GM18867 (cell line): ENCODE data around the gene TDP2.
"Not testable (repeated sequence)": the region's sequence is repeated elsewhere in the genome, so short reads cannot be mapped to it uniquely, and the experiment has no call there.

Source experiments
- ATAC-seq: cut with Tn5 transposase; IDR thresholded peaks from one replicate; pipeline ENCODE4 v1.9.1; 2021; ENCODE audit warnings: mild to moderate bottlenecking, moderate library complexity; ENCODE audit not compliant: unreplicated experiment

TDP2 gene

DNA sequence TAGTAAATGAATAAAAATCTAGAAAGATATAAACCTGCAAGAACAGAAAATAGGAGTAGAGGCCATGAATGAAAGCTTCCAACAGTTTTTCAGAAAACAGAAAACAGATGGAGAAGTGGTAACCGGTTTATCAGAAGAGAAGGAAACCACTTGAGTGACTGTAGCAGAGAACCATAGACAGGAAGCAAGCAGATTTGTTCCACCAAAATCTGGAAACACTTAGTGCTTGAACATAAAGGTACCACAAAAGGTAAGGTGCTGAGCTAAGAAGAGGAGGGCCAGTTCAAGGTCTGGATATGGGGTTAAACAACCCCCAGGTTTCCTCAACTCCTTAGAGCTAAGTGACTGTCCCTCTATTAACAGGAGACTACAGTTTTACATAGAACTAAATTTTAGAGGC, 11.5 kb downstream of the TDP2 start:
- no peak for ATAC-seq

DNA sequence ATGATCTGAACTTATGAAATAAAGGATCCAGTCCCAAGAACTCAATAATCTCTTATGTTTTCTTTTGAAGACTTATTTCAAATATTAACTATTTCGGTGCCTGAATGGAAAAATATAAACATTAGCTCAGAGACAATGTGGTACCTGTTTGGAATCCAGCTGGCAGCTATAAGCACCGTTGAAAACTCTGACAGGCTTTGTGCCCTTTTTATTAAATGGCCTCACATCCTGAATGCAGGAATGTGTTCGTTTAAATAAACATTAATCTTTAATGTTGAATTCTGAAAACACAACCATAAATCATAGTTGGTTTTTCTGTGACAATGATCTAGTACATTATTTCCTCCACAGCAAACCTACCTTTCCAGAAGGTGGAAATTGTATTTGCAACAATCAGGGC, 16.3 kb downstream of the TDP2 start:
- no peak for ATAC-seq

DNA sequence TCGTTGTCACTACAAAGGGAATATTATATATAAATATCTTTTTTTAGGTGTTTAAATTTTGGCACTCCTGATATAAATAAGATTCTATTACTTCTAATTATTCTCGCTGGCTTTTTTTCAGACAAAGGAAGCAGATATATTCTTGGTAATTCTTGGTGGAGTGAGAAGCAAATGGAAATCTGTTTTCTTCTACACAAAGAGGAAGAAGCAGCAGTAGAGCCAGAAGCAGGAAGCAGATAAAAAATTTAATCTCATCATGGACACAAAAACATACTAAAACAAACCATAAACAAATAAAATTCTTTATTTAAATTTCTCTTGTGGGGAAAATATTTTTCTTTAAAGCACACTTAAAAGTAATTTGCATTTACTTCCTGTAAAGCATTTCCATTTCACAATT, 17.0 kb downstream of the TDP2 start:
- ATAC-seq, result no peak

DNA sequence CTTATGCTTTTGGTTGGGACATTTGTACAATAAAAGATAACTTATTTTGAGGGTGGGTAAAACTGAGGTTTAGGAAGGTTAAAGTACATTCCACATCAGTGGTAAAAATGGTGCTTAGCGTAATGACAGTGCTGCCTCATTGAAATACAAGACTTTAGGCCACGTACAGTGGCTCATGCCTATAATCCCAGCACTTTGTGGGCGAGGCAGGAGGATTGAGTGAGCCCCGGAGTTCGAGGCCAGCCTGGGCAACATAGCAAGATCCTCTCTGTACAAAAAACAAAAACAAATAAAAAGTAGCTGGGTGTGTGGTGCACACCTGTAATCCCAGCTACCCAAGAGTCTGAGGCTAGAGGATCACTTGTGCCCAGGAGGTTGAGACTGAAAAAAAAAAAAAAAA, 18.4 kb downstream of the TDP2 start:
- no peak for ATAC-seq

DNA sequence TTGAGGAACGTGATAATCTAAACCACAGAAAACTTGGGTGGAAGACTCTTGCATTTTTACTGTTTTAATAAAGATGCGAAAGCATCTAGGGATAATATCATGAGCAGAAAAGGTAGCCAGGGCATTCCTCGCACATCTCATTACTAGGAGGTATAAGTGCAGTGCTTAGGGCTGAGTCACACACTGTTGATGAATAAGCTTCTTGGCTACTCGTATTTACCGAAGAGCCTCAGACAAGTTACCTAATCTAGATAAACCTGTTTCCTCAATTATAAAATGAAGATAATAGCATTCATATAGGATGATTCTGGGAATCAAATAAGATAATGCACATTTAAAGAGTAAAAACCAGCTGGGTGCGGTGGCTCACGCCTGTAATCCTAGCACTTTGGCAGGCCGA, 19.9 kb downstream of the TDP2 start:
- ATAC-seq, result no peak

DNA sequence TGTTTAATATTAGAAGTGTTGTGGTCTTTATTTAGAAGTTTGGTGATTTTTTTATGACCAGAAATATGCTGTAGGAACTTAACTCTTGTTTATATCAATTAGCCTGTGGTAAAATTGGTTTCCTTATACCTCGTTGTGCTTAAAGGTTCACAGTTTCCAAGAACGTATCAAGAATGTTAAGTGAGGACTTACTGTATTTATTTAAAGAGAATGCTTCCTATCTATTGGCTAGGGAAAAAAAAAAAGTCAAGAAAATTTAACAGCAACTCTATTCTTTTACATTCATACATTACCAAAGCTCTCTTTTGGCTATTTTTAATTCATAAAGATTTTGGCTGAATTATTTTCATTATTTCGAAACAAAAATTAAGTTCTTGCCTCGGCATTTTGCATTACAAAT, 22.3 kb downstream of the TDP2 start:
- no peak for ATAC-seq

DNA sequence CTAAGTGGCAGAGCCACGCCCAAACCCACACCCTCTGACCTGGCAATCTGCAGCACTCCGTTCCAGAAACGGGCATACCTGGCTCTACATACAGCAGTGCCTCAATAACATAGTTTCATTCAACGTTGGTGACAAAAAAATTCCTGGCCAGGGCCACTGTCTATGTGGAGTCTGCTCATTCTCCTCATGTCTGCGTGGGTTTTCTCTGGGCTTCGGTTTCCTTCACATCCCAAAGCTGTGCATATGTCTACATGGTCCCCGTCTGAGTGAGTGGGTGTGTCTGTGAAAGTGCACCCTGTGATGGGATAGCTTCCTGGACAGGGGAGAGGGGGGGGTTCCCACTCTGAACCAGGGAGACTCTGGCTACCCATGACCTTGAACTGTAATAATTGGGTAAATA, 22.8 kb downstream of the TDP2 start:
- ATAC-seq, result no peak

DNA sequence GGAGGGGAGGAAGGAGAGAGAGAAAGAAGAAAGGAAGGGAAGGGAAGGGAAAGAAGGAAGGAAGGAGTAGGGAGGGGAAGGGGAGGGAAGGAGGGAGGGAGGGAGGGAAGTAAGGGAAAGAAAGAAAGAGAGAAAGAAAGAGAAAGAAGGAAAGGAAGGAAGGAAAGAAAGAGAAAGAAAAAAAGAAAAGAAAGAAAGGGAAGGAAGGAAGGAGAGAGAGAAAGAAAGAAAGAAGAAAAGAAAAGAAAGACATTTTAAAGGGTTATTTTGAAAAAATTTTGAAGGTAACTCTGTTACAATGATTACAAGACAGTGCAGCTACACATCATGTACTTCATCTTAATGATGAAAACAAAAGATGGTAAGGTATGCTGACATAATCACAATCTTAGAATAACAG, 24.6 kb downstream of the TDP2 start:
- ATAC-seq, result no peak

DNA sequence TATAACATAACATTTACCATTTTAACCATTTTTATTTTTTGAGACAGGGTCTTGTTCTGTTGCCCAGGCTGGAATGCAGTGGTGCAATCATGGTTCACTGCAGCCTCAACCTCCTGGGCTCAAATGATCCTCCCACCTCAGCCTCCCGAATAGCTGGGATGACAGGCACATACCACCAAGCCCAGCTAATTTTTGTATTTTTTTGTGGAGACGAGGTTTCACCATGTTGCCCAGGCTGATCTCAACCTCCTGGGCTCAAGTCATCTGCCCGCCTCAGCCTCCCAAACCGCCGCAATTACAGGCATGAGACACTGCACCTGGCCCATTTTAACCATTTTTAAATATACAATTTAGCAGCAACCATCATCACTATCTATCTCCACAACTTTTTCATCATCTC, 26.1 kb downstream of the TDP2 start:
- ATAC-seq, result not testable (repeated sequence)

DNA sequence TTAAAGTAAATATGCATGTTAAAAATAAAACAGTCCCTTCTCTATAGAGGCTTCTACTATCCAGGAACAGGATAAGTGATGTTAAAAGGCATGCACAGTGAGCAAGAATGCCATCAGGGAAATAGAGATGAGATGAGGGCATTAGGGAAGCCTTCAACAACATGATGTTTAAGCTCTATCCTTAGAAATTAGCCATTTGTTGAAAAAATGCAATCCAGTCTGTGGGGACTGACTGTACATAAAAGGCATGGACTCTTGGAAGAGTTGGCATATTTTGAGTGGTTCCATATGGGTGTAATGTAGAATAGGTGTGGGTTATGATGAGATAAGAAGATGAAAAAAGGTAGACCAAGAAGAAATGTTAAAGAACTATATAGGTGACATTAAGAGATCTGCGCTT, 26.5 kb downstream of the TDP2 start:
- no peak for ATAC-seq

DNA sequence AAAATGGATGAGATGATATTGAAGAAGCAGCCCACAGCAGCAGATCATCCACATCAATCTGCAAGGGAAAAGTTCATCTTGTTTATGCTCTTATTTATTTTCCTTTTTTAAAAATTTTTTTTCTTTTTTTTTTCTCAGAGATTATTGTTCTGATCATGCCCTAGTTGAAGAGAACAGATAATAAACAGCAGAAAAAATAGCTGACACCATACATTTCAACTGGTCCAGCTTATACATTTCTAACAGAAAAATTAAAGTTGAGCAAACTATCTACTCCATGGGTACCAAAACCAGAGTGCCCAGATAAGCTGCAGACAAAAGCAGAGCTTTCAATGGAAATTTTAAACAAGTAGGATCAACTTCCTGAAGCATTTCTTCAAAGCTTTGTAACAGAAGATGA, 30.0 kb downstream of the TDP2 start:
- no peak for ATAC-seq

DNA sequence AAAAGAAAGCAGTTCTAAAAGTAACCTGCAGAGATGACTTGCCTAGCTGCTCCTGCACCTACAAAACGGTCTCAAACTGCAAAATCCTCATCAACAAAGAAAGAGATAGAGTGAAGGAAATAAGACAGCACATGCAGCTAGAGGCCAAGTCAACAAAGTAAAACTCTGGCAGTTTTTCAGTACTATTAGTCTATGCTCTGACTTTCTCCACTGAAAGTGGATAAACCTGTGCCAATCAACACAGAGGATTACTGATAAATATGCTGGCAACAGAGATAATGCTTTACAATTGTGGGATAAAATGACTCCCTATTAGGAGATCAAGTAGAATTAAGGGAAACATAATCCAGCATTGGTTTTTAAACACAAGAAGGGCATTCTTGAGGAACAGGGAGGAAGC, 34.1 kb downstream of the TDP2 start:
- ATAC-seq, result no peak

DNA sequence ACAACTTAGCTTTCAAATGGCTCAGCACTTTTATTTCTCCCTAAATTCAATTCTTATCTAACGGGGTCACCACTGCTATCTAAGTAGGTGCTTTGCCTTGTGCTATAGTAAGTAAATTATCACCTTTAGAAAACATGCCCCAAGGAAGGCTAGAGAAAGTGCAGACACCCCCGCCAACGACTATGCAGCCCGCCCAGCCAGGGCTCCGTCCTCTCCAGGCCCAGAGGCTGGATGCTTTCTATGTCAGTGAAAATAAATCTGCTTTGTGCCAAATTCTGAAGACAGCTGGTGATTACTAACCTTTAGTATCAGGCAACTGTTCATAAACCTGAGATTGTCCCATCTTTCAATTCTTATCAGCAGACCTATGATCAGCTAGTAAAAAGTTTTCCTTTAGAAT, 35.0 kb downstream of the TDP2 start:
- no peak for ATAC-seq

DNA sequence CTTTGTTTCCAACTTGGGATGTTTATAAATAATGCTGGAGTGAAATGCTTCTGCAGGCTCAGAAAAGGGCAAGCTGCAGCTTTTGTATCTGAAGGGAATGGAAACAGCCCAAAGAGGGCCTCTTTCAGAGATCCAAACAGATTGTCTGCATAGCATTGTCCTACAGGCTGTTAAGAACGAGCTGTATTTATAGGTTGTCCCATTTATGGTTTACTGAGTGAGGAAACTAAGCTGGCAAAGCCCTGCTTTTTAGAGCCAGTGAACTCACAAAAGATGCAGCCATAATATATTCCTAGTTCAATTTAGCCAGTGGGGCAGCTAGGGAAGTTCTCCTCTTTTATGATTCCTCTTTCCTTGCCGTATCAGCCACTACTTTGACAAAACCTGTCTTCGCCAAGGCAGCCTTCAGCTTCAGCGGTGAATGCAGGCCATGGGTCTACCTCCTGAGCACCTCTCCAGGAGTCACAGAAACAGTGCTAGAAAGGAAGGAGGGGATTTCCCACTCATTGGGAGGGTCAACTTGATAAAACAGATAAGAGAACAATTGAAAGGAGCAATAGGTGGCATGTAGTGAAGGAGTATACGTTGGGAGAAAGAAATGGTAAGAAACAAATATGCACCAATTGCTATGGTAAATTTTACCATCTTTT, 35.7 kb downstream of the TDP2 start:
- ATAC-seq, result no peak

DNA sequence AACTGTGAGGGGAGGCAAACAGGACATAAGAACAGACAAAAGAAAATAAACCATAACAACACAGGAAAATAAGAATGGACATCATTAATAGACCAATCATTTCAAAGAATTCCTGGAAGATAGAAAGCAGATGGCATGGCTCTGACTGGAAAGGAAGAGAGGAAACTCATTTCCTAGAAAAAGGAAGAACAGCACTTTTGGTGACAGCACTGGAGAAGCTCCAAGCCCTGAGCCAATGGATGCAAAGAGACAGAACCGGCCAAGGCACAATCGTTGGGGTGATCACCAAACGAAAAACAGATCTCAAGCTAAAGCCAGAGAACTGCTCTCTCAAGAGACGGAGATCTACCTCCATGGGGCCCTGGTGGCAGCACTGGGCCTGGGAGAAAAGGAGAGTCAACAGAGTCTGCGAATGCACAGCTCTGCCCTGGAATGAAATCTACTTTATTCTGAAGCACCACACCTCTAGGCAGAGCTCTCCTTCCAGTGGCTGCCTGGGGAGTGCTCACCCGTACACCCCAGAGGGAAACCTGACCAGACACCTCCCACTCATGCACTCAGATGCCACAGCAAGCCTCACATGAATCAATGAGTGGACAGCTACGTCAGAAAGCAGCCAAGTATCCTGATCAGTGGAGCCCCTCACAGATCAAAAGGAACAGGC, 44.9 kb downstream of the TDP2 start:
- no peak for ATAC-seq

DNA sequence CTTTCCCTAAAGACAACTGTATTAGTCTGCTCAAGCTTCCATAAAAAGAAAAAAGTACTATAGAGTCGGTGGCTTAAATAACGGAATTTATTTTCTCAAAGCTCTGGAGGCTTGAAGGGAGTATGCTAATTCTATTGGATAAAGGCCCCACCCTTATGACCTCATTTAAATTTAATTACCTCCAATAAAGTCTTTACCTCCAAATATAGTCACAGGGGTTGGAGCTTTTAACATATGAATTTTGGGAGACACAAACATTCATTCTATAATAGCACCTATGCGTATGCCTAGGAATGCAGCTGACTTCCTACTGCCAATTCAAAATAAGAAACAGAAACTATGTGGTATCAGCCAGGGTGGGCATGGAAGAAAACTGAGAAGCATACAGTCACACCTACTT, 46.1 kb downstream of the TDP2 start:
- no peak for ATAC-seq

DNA sequence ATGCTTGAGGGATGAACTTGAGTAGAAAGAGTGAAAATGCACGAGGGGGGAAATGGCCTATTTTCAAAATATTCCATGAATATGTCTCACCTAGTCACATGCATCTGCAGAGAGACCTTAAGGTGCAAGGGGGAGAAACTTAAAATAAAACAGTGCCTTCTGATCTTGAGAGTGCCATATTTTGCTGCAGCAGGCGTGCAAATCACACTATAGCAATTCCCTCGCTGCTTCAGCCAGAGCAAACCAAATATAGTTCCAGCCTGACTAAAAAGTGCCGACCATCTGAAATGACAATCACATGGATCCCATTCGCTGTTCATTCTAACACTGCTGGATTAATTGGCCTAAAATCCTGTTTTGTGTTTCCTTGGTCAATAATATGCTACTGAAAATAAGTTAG, 47.0 kb downstream of the TDP2 start:
- ATAC-seq, result no peak

DNA sequence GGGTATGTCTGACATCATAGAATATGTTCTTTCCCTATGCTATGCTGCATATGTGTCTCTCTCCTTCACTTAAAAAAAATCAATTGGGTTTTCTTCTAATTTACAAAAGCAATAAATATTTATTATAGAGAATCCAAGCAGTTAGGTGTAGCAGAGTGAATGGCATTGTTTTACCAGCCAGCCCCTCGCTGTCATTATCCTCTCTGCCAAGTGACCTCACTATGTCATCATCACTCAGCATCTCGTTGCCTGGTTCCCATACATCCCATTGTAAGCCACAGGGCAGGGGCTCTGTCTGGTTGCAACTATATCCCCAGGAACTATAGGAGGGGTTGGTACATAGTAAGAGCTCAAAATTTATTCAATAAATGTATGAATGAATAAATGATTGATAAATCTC, 52.1 kb downstream of the TDP2 start:
- no peak for ATAC-seq

DNA sequence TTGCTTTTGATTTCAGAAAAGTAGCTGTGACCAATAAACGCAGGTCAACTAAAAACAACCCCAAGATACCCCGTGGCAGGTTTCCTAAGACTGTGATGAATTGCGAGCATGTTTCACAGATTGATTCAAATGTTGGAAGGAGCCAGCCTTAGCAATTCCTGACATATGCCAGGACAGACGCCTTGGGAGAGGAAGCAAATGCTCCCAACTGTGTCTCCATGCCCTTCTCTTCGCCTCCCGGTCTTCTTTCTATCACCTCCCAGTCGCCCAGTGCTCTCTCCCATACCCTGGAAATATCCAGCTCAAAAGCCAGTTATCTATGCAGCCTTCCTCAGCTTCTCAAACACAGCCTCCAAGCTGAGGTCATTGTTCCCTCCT, 52.7 kb downstream of the TDP2 start:
- ATAC-seq, result no peak

DNA sequence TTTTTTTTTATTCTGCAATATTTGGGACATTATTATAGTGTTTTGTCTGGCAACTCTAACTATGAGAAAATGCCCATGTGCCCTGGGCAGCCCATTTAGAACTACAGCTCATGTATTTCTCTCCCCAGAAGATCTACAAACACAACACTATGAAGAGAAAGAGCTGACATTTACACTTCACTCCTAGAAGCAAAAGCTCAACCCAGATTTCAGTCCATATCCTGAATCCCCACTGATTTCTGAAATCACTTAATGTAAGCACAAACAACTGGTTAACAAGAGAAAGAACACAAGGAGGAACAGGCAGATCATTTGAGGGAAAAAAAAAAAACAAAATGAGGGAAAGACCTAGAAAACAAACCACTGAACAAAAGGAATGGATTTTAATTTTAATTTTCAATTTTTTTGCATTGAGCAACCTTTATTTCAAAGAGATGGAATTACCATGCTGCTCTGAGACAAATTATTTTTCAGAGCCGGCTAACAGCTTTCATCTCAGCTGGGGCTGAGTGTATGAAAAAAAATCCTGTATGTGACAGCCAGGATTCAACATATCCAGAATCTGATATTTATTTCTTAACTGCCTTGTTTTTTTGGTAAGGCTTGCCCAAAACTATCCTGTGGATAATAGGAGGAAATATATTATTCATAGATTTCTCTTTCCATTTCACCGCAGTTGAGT, 53.2 kb downstream of the TDP2 start:
- no peak for ATAC-seq

DNA sequence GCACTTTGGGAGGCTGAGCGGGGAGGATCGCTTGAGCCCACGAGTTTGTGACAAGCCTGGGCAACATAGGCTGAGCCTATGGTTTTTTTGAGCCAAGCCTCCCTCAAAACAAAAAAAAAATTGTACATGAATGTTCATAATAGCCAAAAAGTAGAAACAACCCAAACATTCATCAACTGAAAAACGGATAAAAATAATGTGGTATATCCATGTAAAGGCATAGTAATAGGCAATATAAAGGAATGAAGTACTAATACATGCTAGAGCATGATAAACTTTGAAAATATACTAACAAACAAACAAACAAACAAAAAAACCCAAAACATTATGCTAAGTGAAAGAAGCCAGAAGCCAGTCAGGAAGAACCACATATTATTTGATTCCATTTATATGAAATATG, 56.0 kb downstream of the TDP2 start:
- ATAC-seq, result no peak

DNA sequence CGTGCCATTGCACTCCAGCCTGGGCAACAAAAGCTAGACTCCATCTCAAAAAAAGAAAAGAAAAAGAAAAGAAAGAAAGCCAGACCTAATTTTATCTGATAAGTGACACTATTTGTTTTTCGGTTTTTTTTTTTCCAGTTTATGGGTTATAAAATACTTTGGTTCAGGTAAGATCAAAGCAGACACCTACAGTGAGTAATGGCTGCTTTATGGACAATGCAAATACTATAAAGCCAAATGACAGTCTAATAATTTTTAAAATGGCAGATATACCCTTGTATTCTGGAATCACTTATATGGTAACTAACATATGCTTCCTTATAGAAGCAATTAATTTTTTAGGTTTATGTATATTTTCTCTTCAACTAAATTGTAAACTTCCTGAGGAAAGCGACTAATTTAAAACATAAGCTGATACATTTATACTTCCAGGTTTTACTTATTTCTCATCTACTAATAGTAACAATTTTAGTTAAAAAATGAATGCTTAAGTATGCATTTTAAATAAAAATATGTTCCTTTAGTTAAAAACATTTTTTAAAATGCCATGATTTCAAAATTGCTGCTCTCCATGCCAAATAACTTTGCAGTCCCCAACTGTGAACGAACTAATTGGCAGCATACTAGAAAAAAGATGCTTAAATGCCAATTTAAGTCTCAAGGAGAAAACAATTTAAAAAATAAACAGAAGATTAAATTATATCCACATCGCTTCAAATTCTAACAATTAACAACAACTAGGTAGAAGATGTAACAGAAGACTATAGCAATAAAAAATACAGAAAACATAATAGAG, 59.2 kb downstream of the TDP2 start:
- no peak for ATAC-seq
